Astrocyte of the cerebellum (primary cell): Measurements from ENCODE around the gene NEK1.

ENCODE experiments used
- DNase-seq: peaks from one replicate; pipeline ENCODE4 v3.0.0-alpha.2; 2011; ENCODE audit warnings: low read depth
- H3K4me3 ChIP-seq: 2 replicates; pipeline ENCODE4 v1.5.1; 2011; ENCODE audit warnings: mild to moderate bottlenecking, low read depth, low read length, moderate library complexity
- CTCF ChIP-seq: IDR thresholded peaks from 2 replicates; pipeline ENCODE4 v1.5.1; 2012; ENCODE audit warnings: low read length, low read depth, moderate library complexity, mild to moderate bottlenecking; ENCODE audit errors: missing control alignments
- in situ Hi-C: cut with HindIII; loops from 2 replicates; pipeline ENCODE4 v1.10.0; 2017; ENCODE audit warnings: low sequenced_read_pairs

The NEK1 gene

GRCh38 chr4:169446824-169447223, 165.6 kb downstream of the NEK1 start:
- no peak for DNase-seq
- no peak for TF ChIP-seq CTCF
- in situ Hi-C loops, result no loop called here
- no peak overlapping the region for H3K4me3 ChIP-seq

- no peak for TF ChIP-seq CTCF
- no peak overlapping the region for H3K4me3 ChIP-seq
- in situ Hi-C loops, result no loop called here
- no peak for DNase-seq
Measured at GRCh38 chr4:169443748-169444147, 168.6 kb downstream of the NEK1 start.

- H3K4me3 ChIP-seq, result no peak overlapping the region
- no peak for TF ChIP-seq CTCF
- in situ Hi-C loops, result no loop called here
- DNase-seq, result peak; percentile 40
Measured at GRCh38 chr4:169440446-169440845, 171.9 kb downstream of the NEK1 start.

- no peak for TF ChIP-seq CTCF
- peak; percentile 11 for DNase-seq
- in situ Hi-C loops, result loop anchor here (5.0 kb wide), 1 partner anchor 97 kb away; no protein-coding TSS in a partner anchor
- no peak overlapping the region for H3K4me3 ChIP-seq
Measured at GRCh38 chr4:169439244-169439643, 173.1 kb downstream of the NEK1 start.

GRCh38 chr4:169438057-169438480, 174.3 kb downstream of the NEK1 start:
- in situ Hi-C loops, result loop anchor here (5.0 kb wide), 1 partner anchor 96 kb away; no protein-coding TSS in a partner anchor
- DNase-seq, result no peak
- no peak overlapping the region for H3K4me3 ChIP-seq
- no peak for TF ChIP-seq CTCF

- no peak overlapping the region for H3K4me3 ChIP-seq
- no peak for TF ChIP-seq CTCF
- in situ Hi-C loops, result loop anchor here (5.0 kb wide), 1 partner anchor 95 kb away; no protein-coding TSS in a partner anchor
- no peak for DNase-seq
Measured at GRCh38 chr4:169437299-169438047, 174.9 kb downstream of the NEK1 start.
